GM12878 (cell line): ENCODE results near the gene HSD17B11. TPM values are rescaled to one million over a fixed set of nuclear protein-coding genes. Genes with fewer than 3 reads are reported as not detected.

ENCODE experiments used
- ATAC-seq: fragments of 200-7000 bp; cut with Tn5 transposase; 3 replicates; pipeline ENCODE4 v1.9.1; 2020; ENCODE audit warnings: mild to moderate bottlenecking, moderate library complexity
- BruUV-seq: library from RNA; stranded (reverse); fragments of 400-500 nt; replicated peaks from 2 replicates; lab custom pipeline; 2021; lab: Mats Ljungman, UMichigan
- CTCF ChIA-PET: fragments of 300-600 bp; sonication (Branson Sonifier 250); formaldehyde crosslinking; extraction: SDS; loops from one replicate; lab custom pipeline; 2021; ENCODE audit warnings: inconsistent platforms; lab: Yijun Ruan, JAX
- POLR2A ChIA-PET: fragments of 350-600 bp; formaldehyde crosslinking; extraction: SDS; loops from one replicate; lab custom pipeline; 2021; ENCODE audit warnings: inconsistent platforms; lab: Charles Lee
- RAD21 ChIA-PET: fragments of 300-600 bp; sonication (Branson Sonifier 250); formaldehyde crosslinking; loops from one replicate; lab custom pipeline; 2023; ENCODE audit warnings: antibody characterized with exemption; ENCODE audit not compliant: unreplicated experiment; lab: Charles Lee
- SMC1A ChIA-PET: fragments of 300-600 bp; sonication (Branson Sonifier 250); formaldehyde crosslinking; loops from one replicate; lab custom pipeline; 2023; ENCODE audit not compliant: unreplicated experiment, uncharacterized antibody; lab: Charles Lee
- DNase-seq: peaks from one replicate; pipeline ENCODE4 v3.0.0-alpha.2; 2011; ENCODE audit warnings: low read depth, low spot score
- FAIRE-seq: peaks from 3 replicates; lab custom pipeline; 2011; peaks lifted over from hg19 to GRCh38; lab: Jason Lieb, UNC
- H2AFZ ChIP-seq: 2 replicates; pipeline ENCODE4 v1.6.0; 2011; ENCODE audit warnings: low read depth, low read length, control low read depth; ENCODE audit not compliant: control insufficient read depth
- H3K27ac ChIP-seq: 2 replicates; pipeline ENCODE4 v1.5.1; 2011; ENCODE audit warnings: control low read depth; ENCODE audit not compliant: control insufficient read depth, insufficient read depth
- H3K27me3 ChIP-seq, 2 experiments: replicated peaks in 1 of 2; 2 replicates each; pipeline versions ENCODE4 v1.6.0 to v1.6.1; 2011; ENCODE audit warnings: low read length in 1 of 2; ENCODE audit not compliant: control insufficient read depth in 2 of 2, insufficient read depth in 2 of 2
- H3K36me3 ChIP-seq, 2 experiments: 2 replicates each; pipeline ENCODE4 v1.5.1; 2011; ENCODE audit warnings: low read length in 1 of 2; ENCODE audit not compliant: control insufficient read depth in 2 of 2, insufficient read depth in 2 of 2
- H3K4me1 ChIP-seq: 2 replicates; pipeline ENCODE4 v1.6.1; 2011; ENCODE audit warnings: mild to moderate bottlenecking, low read length, moderate library complexity, mixed read lengths; ENCODE audit not compliant: control insufficient read depth, insufficient read depth
- H3K4me2 ChIP-seq: 2 replicates; pipeline ENCODE4 v1.6.0; 2011; ENCODE audit warnings: control low read depth; ENCODE audit not compliant: control insufficient read depth, insufficient read depth
- H3K4me3 ChIP-seq: fragments of 200-600 bp; sonication (generic); 2 replicates; pipeline ENCODE4 v1.5.1; 2016
- H3K79me2 ChIP-seq: 2 replicates; pipeline ENCODE4 v1.6.0; 2011; ENCODE audit warnings: low read length; ENCODE audit not compliant: control insufficient read depth, insufficient read depth
- H3K9ac ChIP-seq: 2 replicates; pipeline ENCODE4 v1.8.0; 2011; ENCODE audit warnings: low read length, control low read depth, mixed read lengths; ENCODE audit not compliant: control insufficient read depth, insufficient read depth
- H3K9me3 ChIP-seq: replicated peaks from 3 replicates; pipeline ENCODE4 v1.5.1; 2011; ENCODE audit warnings: mild to moderate bottlenecking, low read length; ENCODE audit not compliant: control insufficient read depth, insufficient read depth
- H4K20me1 ChIP-seq: 2 replicates; pipeline ENCODE4 v1.6.0; 2011; ENCODE audit not compliant: control insufficient read depth, insufficient read depth
- ASH2L ChIP-seq: fragments of 300-600, 200-600 bp; sonication (generic); IDR thresholded peaks from 2 replicates; pipeline ENCODE4 v1.6.1; 2017; ENCODE audit warnings: low read depth, mild to moderate bottlenecking, borderline replicate concordance
- CHD1 ChIP-seq: IDR thresholded peaks from 2 replicates; pipeline ENCODE4 v1.6.1; 2012; ENCODE audit warnings: low read depth, low read length, improper control_type of control experiment
- E2F8 ChIP-seq: fragments of 450-650 bp; IDR thresholded peaks from 2 replicates; pipeline ENCODE4 v1.6.1; 2018; ENCODE audit warnings: mild to moderate bottlenecking, low read depth, moderate library complexity; ENCODE audit not compliant: partially characterized antibody
- FOS ChIP-seq: IDR thresholded peaks from 3 replicates; pipeline ENCODE4 v1.6.1; 2011; ENCODE audit warnings: borderline replicate concordance; ENCODE audit not compliant: insufficient read length; ENCODE audit errors: extremely low read depth
- IKZF1 ChIP-seq: fragments of 450-650 bp; conservative IDR thresholded peaks from 2 replicates; pipeline ENCODE4 v1.6.1; 2017; ENCODE audit warnings: antibody characterized with exemption, mild to moderate bottlenecking
- LARP7 ChIP-seq: fragments of 450-650 bp; IDR thresholded peaks from 2 replicates; pipeline ENCODE4 v1.6.1; 2017; ENCODE audit warnings: mild to moderate bottlenecking
- NKRF ChIP-seq: fragments of 450-650 bp; conservative IDR thresholded peaks from 2 replicates; pipeline ENCODE4 v1.6.1; 2017; ENCODE audit warnings: mild to moderate bottlenecking, moderate library complexity
- PAX5 ChIP-seq: IDR thresholded peaks from 2 replicates; pipeline ENCODE4 v1.6.1; 2011; ENCODE audit warnings: low read depth, low read length, borderline replicate concordance
- PAX8 ChIP-seq: fragments of 450-650 bp; IDR thresholded peaks from 2 replicates; pipeline ENCODE4 v1.6.1; 2017; ENCODE audit warnings: mild to moderate bottlenecking, moderate library complexity
- PKNOX1 ChIP-seq: fragments of 450-650 bp; IDR thresholded peaks from 2 replicates; pipeline ENCODE4 v1.6.1; 2016; ENCODE audit warnings: mild to moderate bottlenecking
- POLR2AphosphoS5 ChIP-seq: IDR thresholded peaks from 2 replicates; pipeline ENCODE4 v1.6.1; 2011; ENCODE audit warnings: mild to moderate bottlenecking, low read length, inconsistent platforms
- RB1 ChIP-seq: fragments of 450-650 bp; formaldehyde crosslinking; IDR thresholded peaks from 2 replicates; pipeline ENCODE4 v1.6.1; 2017; ENCODE audit warnings: mild to moderate bottlenecking, borderline replicate concordance
- RCOR1 ChIP-seq: conservative IDR thresholded peaks from 2 replicates; pipeline ENCODE4 v1.6.1; 2012; ENCODE audit warnings: low read depth, low read length, improper control_type of control experiment
- WGBS: methylation state at CpG from one replicate; pipeline ENCODE4 v1.1.6; 2016; ENCODE audit warnings: low lambda C conversion rate; ENCODE audit not compliant: insufficient replicate concordance, insufficient coverage; ENCODE audit errors: missing lambda C conversion rate; 5-methylcytosine and 5-hydroxymethylcytosine counted together
- in situ Hi-C: fragments of 300-500 bp; cut with MboI; formaldehyde crosslinking; loops from 9 replicates; pipeline ENCODE4 v1.14.3; 2018; ENCODE audit warnings: mixed read lengths
- intact Hi-C: fragments of 100-400 bp; cut with micrococcal nuclease; formaldehyde crosslinking; loops from one replicate; pipeline ENCODE4 v1.14.2; 2022; ENCODE audit not compliant: unreplicated experiment
- polyA plus RNA-seq, 11 experiments: library from polyadenylated mRNA; depleted of rRNA in 4 of 11; unstranded in 6 of 11; stranded (reverse) in 5 of 11; fragments of >200 nt; fragmentation: Nextera tagmentation in 4 of 11; fragmentation: Illumina TruSeq in 1 of 11; extraction: Ambion mirVana in 4 of 11; extraction: Trizol in 1 of 11; gene quantifications; 1 replicate in 1 of 11; 2 replicates in 10 of 11; pipeline versions ENCODE4 v1.2.1 to v1.2.3, GENCODE V29; 2011 to 2016; ENCODE audit warnings: inconsistent platforms in 2 of 11, missing spikeins in 2 of 11, low read depth in 1 of 11
- total RNA-seq, 4 experiments: library from RNA; depleted of rRNA in 3 of 4; stranded (reverse); fragments of >200 nt in 3 of 4; fragmentation: Illumina TruSeq in 1 of 4; extraction: Trizol in 1 of 4; gene quantifications; 2 replicates each; pipeline versions ENCODE4 v1.2.1 to v1.2.3, GENCODE V29; 2013 to 2021
- TF ChIP-seq, protein P1 (sequence below): IDR thresholded peaks from 2 replicates; pipeline ENCODE4 v1.6.1; 2012; ENCODE audit warnings: low read depth, low read length, improper control_type of control experiment
- TF ChIP-seq, protein P2 (sequence below): fragments of 450-650 bp; formaldehyde crosslinking; IDR thresholded peaks from 2 replicates; pipeline ENCODE4 v1.4.0; 2020; ENCODE audit warnings: mild to moderate bottlenecking, moderate library complexity

HSD17B11 gene
- total and polyA plus RNA-seq, 10 of the 15 experiments (the other 5 are each of a cell fraction or from before 2014, with no cell fraction given), result 10.3 to 29.5 (median 17.7) TPM

GRCh38 chr4:87305562-87305961 lies 85.4 kb downstream of the HSD17B11 start:
- Histone ChIP-seq H3K27ac (no peak overlapping the region), H2AFZ (no peak overlapping the region), H3K4me3 (no peak overlapping the region), H3K4me2 (no peak overlapping the region), H3K9ac (no peak overlapping the region), H3K9me3 (no peaks in the 10 kb centered on the region), H3K27me3 (no peaks in the 10 kb centered on the region), H3K79me2 (no peaks in the 10 kb centered on the region), H3K36me3 (no peaks in the 10 kb centered on the region), H3K4me1 (no peaks in the 10 kb centered on the region), H4K20me1 (no peaks in the 10 kb centered on the region)
- intact Hi-C loops, result no loop called here
- CTCF ChIA-PET, result interaction anchor here (1.1 kb wide), 1 partner anchor 15 kb away, joined by 3 read pairs; no protein-coding TSS in a partner anchor
- no peak for DNase-seq
- SMC1A ChIA-PET, result no interaction called here
- POLR2A ChIA-PET, result no interaction called here
- BruUV-seq, result no TSS peak
- FAIRE-seq, result no peak
- no peak for ATAC-seq
- WGBS, result 31% methylated on average over 7 of the region's 7 CpGs
- RAD21 ChIA-PET, result no interaction called here
- in situ Hi-C loops, result no loop called here
- TF ChIP-seq RB1, result no peak
- no peak for TF ChIP-seq FOS
- TF ChIP-seq LARP7, result no peak
- TF ChIP-seq CHD1, result no peak
- no peak for TF ChIP-seq PAX5
- TF ChIP-seq E2F8, result no peak
- TF ChIP-seq IKZF1, result no peak
- no peak for TF ChIP-seq PKNOX1
- no peak for TF ChIP-seq PAX8
- TF ChIP-seq, protein P1, sequence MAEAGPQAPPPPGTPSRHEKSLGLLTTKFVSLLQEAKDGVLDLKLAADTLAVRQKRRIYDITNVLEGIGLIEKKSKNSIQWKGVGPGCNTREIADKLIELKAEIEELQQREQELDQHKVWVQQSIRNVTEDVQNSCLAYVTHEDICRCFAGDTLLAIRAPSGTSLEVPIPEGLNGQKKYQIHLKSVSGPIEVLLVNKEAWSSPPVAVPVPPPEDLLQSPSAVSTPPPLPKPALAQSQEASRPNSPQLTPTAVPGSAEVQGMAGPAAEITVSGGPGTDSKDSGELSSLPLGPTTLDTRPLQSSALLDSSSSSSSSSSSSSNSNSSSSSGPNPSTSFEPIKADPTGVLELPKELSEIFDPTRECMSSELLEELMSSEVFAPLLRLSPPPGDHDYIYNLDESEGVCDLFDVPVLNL, result no peak
- TF ChIP-seq, protein P2, sequence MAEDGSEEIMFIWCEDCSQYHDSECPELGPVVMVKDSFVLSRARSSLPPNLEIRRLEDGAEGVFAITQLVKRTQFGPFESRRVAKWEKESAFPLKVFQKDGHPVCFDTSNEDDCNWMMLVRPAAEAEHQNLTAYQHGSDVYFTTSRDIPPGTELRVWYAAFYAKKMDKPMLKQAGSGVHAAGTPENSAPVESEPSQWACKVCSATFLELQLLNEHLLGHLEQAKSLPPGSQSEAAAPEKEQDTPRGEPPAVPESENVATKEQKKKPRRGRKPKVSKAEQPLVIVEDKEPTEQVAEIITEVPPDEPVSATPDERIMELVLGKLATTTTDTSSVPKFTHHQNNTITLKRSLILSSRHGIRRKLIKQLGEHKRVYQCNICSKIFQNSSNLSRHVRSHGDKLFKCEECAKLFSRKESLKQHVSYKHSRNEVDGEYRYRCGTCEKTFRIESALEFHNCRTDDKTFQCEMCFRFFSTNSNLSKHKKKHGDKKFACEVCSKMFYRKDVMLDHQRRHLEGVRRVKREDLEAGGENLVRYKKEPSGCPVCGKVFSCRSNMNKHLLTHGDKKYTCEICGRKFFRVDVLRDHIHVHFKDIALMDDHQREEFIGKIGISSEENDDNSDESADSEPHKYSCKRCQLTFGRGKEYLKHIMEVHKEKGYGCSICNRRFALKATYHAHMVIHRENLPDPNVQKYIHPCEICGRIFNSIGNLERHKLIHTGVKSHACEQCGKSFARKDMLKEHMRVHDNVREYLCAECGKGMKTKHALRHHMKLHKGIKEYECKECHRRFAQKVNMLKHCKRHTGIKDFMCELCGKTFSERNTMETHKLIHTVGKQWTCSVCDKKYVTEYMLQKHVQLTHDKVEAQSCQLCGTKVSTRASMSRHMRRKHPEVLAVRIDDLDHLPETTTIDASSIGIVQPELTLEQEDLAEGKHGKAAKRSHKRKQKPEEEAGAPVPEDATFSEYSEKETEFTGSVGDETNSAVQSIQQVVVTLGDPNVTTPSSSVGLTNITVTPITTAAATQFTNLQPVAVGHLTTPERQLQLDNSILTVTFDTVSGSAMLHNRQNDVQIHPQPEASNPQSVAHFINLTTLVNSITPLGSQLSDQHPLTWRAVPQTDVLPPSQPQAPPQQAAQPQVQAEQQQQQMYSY, result no peak
- TF ChIP-seq NKRF, result no peak
- TF ChIP-seq ASH2L, result no peak
- no peak for TF ChIP-seq POLR2AphosphoS5
- TF ChIP-seq RCOR1, result no peak
